HG03045 (cell line): ENCODE measurements around the gene MGRN1.

ENCODE experiments used
- ATAC-seq: cut with Tn5 transposase; IDR thresholded peaks from one replicate; pipeline ENCODE4 v1.9.1; 2021; ENCODE audit warnings: mild to moderate bottlenecking, moderate library complexity; ENCODE audit not compliant: unreplicated experiment

MGRN1 gene

GRCh38 chr16:4685776-4686496, 61.3 kb downstream of the MGRN1 start:
- no peak for ATAC-seq

DNA sequence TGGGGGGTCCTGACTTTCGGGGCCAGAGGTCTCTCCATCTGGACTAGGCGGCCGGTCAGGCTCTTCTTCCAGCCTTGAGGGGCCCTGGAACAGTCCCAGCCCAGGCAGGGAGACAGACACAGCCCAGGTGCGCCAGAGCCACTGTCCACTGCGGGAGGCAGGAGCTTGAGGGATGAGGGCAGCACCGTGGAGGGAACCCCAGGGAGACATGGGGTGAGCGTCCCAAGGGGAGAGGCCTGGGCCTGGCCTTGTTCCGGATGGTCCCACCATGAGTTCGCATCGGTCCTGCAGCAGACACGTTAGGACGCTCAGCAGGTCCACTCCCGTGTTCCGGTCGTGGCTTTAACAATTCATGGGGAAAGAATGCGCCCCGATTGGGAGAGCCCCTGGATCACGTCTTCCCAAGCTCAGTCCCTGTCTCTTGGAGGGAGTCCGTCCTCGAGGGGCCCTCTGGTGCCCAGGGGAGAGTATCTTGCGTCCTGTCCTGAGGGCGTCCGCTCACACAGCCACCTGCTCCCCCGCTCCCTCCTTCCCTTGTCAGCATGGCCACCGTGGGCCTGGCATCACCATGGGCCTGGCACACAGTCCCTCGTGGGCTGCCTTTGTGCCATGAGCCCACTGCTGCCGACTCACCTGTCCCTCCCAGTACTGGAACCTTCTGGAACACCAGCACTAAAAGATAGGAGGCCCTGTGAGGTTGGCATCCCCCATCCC, 62.0 kb downstream of the MGRN1 start:
- no peak for ATAC-seq

DNA sequence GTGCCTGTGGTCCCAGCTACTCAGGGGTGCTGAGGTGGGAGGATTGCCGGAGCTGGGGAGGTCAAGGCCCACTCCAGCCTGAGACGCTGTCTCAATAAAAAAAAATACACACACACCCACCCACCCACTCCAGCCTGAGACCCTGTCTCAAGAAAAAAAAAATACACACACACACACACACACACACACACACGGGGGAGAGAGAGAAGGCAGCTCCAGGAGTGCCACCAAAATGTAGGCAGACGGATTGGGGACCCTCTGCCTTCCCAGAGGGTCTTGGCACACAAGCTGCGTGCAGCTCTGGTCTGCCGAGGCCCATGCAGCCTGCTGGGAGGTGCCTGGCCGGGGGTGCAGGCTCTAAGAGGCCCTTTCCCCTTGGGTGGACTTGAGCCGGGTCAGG, 62.8 kb downstream of the MGRN1 start:
- no peak for ATAC-seq

- ATAC-seq, result no peak
Measured at GRCh38 chr16:4687946-4688673, 63.5 kb downstream of the MGRN1 start.

DNA sequence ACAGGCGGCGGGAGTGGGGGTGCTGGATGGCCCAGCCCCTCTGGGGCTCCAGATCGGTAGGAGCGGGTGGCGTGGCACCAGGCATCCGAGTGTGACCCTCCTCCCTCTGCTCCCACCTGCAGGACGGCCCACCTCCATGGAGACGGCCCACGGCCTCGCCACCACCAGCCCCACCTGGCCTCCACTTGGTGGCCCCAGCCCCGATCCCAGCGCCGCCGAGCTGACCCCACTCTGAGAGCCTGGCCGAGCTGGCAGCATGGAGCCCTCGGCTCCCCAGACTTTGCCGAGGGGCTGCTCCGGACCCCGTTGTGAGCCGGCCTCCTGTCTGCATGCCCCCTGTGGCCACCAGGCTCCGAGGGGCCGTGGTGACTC, 64.0 kb downstream of the MGRN1 start:
- ATAC-seq, result no peak

- ATAC-seq, result no peak
Measured at GRCh38 chr16:4689091-4689671, 64.6 kb downstream of the MGRN1 start.

- no peak for ATAC-seq
Measured at GRCh38 chr16:4689864-4690704, 65.5 kb downstream of the MGRN1 start.

GRCh38 chr16:4690946-4691665, 66.5 kb downstream of the MGRN1 start:
- no peak for ATAC-seq

DNA sequence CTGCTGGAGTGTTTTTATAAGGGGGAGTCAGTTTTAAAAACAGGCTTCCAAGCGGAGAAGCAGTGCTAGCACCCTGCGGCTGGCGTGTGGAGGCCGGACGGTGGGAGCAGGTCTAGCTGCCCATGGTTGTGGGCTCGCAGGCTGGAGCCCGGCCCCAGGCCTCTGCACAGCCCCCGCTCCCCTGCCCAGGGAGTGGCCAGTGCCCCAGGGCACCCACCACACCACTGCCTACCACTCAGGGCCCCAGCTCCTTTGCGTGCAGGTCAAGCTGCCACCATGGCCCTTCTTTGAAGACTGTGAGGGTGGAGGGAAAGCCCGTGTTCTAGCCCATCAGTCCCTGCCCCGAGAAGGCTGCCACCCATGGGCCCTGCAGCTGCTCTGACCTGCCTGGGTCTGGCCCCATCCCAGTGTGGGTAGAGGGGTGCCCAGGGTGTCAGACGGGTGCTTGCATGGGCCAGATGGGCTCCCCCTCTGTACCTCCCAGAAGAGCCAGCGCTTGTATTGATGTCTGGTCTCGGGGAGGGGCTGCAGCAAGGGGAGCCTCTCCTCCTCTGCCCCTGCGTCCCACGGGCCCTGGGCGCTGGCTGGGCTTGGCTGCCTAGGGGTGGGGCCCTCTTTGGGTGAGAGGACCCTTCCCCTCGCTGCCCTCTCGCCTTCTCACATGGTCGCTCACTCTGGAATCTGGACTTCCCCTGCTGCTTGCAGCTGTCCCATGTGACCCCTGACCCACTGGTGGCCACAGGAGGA, 67.2 kb downstream of the MGRN1 start:
- ATAC-seq, result no peak

GRCh38 chr16:4692460-4693295, 68.1 kb downstream of the MGRN1 start:
- peak; percentile 2 for ATAC-seq

- ATAC-seq, result peak; percentile 93
Measured at GRCh38 chr16:4693296-4693955, 68.8 kb downstream of the MGRN1 start, which contains the start of gene NUDT16L1. NUDT16L1 (plus strand) TSS chr16:4693562; CDS start chr16:4693727, 165 bp downstream.

- no peak for ATAC-seq
Measured at GRCh38 chr16:4693956-4694641, 69.5 kb downstream of the MGRN1 start.

DNA sequence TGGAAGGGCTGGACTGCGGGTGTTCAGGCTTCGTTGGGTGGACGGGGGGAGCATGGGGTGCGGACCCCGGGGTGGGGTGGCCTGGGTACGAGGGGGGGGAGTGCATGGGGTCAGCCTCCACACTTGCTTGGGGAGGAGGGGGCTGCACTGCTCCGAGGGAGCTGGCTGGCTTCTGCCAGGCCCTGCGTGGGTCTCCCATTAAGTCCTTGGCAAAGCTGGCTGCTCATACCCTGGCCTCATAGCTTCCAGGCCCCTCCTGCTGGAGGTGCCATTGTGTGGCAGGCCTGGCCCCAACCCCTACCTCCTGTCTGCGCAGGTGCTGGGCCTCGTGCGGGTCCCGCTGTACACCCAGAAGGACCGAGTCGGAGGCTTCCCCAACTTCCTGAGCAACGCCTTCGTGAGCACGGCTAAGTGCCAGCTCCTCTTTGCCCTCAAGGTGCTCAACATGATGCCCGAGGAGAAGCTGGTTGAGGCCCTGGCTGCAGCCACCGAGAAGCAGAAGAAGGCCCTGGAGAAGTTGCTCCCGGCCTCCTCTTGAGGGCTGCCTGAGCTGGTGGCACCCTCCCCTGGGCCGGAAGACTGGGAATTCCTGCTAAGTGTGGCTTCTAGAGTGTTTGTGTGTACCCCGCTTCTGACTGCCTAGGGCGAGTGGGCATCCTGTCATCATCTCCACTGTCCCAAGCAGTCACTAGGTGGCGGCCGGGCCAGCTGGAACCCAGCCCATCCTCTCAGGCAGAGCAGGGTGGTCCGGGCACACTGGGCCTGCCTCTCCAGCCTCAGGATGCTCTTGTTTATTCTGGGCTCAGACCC, 70.2 kb downstream of the MGRN1 start:
- no peak for ATAC-seq

GRCh38 chr16:4695473-4696171, 71.0 kb downstream of the MGRN1 start:
- no peak for ATAC-seq

DNA sequence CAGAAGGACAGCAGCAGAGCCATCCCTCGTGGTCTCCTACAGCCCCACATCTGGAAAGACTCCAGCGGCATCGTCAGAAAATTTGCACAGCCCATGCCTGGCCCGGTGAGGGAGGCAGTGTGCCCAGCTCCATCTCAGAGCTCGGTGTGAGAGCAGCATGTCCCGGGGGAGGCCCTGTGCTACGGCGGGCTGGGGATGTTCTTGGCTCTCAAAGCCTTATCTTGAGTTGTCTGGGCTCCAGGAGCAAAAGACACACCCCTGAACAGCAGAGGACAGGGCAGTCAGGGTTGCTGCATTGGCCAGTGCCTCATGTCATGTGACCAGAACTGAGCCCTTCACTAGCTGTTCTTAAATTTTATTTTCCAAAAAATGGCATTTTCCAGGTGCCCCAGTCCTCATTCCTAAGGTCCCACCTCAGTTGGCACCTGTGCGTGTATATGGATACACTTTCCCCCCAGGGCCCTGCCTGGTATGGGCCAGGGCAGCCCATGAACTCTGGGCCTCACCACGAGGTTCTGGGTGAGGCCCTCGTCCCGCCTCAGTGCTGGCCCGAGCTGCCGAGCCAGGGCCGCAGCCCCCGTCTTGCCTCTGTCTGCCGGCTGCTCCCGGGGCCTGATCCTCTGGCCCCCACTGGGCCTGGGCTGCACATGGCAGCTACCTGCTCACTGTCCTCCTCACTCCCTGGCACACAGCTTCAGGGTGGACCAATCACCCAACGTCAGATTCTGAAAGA, 71.7 kb downstream of the MGRN1 start:
- ATAC-seq, result no peak
